GM12873 (cell line): ENCODE data around the gene ENTPD7.
A peak's percentile ranks its signal among the peaks of the same experiment; 100 is the strongest.

ENCODE experiments used
- CTCF ChIP-seq: IDR thresholded peaks from 2 replicates; pipeline ENCODE4 v1.5.1; 2012; ENCODE audit warnings: low read depth, mild to moderate bottlenecking, moderate library complexity, low read length, control low read depth; ENCODE audit not compliant: insufficient read depth; ENCODE audit errors: missing control alignments

Gene ENTPD7

DNA sequence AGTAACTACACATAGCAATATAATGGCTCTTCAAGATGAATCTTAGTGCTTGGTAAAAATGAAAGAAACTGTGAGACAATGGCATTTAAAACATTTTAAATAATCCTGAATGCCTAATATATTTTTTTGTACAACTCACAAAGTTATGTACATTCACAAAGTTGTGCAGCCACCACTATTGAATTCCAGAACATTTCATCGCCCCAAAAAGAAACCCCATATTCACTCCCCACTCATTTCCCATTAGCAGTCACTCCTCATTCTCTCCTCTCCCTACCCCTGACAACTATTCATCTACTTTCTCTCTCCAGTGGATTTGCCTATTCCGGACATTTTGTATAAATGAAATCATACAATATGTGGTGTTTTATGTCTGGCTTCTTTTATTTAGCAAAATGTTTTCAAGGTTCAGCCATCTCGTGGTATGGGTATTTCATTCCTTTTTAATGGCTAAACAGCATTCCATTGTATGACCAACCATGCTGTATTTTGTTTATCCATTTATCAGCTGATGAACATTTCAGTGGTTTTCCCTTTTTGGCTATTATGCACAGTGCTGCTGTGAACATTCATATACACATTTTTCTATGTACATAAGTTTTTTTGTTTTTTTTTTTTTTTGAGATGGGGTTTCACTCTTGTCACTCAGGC, 34.7 kb downstream of the ENTPD7 start:
- no peak for TF ChIP-seq CTCF

- TF ChIP-seq CTCF = no peak
These were observed 36.5 kb downstream of the ENTPD7 start for GRCh38 chr10:99695761-99696160.

- TF ChIP-seq CTCF = peak; percentile 37
These were observed 39.3 kb downstream of the ENTPD7 start for GRCh38 chr10:99698504-99699080.

GRCh38 chr10:99700649-99701048, 41.3 kb downstream of the ENTPD7 start:
- TF ChIP-seq CTCF = no peak

DNA sequence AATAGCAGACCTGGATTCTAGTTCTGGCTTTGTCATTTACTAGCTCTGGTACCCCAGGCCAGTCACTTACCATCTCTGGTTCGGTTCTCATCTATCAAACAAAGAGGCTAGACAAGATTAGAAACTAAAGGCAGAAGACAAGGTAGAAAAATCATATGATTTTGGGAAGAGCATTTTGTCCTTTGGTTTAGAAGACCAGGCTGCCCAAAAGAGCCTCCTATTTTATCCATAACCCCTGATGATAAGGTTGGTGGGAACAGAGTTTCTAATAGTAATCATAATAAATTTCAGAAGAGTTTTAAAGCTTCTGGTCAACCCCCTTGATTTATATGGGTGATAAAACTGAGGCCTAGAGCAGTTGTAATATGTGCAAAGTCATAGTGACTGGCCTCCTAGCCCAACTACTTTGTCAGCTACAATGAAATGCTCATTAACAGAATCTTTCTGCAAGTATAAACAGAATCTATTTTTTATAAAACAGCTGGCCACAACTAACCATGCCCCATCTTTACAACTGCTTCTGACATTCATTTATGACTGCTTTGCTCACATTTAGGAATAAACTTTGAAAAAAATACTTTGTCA, 49.2 kb downstream of the ENTPD7 start:
- no peak for TF ChIP-seq CTCF

- no peak for TF ChIP-seq CTCF
These were observed 50.3 kb downstream of the ENTPD7 start for GRCh38 chr10:99709480-99710229.

GRCh38 chr10:99711129-99711719, 51.9 kb downstream of the ENTPD7 start:
- peak; percentile 59 for TF ChIP-seq CTCF
